NCI-H2107 treated with DMSO at 0.1 percent for 48 hours (cell line): Measurements from ENCODE around the gene GGCX.
"Not testable (repeated sequence)": the region's sequence is repeated elsewhere in the genome, so short reads cannot be mapped to it uniquely, and the experiment has no call there.

Experiments
- DNase-seq: peaks from one replicate; lab custom pipeline; 2025; ENCODE audit not compliant: unreplicated experiment; lab: John Stamatoyannopoulos, UW

GGCX gene

DNA sequence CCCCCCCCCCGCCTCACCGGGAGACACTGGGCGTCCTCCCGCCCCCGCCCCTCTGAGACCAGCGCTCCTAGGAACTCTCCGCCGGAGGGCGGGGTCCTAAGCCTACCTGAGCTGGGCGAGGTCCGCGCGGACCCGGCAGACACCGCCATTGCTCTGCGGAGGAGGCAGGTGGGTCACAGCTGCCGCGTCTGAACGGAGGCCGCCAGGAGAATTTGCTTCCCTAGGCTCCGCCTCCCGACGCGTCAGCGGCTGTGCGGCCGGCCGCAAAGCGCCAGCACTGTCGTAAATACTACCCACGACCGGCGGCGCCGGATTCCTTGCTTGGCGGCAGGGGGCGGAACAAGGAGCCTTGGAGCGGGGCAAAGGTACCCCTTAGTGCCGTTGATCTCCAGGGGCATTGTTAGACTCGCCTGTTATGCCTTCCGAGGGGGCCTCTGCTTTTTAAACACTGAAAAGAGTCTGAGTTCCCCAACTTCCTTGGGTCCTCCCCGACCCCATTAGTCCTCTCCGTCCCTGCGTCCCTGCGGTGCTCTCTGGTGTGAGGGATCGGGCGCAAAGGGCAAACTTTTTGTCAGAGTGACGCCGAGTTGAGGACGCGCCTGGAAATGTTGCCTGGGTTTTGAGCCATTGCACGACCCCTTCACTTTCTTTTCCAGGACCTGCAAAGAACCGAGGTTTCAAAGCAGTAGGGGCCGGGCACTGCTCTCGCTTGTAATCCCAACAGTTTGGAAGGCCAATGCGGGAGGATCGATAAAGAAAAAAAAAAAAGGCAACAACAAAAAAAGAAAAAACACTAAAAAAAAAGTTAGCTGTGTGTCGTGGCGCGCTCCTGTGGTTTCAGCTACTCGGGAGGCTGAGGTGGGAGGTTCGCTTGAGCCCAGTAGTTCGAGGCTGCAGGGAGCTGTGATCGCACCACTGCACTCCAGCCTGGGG is at the start of gene GGCX:
GGCX (minus strand) TSS at position 214 of the 933 bp plus-strand sequence; CDS start at position 149, 65 bp downstream.
- DNase-seq = peak; percentile 88

DNA sequence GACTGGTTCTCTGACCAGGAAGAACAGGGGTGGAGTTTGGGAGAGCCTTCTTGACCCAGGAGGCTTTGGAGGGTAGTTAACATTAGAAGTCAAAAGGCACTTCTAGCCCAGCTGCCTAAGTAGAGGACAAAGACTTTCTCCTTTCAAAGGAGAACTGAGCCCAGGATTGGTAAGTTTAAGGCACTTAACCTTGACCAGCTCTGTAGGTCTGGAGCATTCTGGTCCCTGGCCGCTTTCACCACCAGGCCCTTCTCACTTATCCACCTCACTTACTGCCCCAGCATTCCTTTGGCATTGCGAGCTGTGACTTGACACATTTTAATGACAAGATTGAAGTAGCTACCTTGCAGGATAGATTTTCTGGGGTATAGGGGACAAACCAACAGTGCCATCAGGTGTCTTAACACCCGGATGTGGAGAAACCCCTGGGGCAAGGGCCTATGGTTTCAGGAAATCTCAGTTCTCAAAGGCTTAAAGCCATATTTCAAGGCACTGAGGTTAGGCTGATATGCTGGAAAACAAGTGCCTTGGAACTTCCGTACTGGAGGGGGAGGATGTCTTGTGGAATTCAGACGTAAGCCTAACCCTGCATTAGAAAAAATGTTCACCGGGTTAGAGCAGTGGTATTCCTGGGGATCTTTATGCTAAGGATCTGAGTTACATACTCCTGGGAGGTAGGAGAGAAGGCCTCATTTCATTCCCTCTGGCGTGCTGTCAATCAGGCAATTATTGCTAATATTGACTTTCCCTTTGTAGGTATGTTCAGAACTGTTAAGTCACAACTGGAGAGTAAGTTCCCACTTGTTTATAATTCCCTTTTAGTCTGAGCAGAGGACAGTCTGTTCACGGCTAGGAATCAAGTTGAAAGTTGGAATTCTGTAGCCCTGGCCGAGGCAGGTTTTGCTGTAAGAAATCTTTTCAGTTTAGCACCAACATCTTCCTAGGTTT is 46.2 kb upstream of the GGCX start:
- DNase-seq = no peak

DNA sequence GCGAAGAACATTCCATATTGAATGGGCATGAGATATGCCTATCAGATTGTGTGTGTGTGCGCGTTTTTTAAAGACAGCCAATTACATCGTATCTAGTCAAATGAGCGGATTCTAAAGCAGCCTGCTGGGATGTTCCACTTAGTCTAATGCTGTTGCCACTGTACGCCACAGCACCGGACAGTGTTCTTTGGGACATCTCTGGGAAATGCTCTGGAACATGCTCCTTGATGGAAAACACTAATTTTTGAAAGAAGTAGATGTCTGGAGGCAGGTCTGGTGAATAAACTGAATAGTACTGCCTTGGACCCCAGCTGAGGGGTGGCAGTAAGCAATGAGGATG is 44.8 kb upstream of the GGCX start:
- DNase-seq = no peak

DNA sequence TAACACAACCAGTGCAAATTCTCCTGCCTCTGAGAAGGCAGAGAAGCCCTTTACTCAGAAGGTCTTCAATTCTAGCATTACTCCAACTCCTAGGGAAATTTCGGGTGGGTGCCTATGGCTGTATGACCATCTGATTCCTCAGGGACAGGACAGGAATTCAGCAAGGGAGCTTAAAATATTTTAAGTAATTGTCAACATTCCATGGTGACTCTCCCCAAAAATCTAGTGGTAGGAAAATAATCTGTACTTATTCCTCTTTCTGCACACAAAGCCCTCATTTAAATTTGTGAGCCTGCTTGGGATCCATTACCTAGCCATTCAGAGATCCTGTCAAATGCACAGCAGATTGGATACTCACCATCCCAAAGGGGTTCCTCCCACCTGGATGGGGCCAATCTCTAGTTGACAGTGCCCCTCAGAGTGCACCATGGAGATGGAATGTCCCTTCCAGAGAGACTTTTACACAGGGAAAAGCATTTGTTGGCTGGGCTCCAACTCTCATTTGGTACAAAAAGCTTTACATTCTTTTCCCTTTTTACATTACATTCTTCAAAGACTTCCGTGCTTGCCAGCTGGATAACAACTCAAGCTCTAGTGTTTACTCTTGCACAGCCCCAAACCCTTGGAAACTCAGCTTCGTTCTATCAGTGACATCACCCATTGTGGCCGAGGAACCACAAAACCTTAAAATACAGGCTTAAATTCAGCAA is 44.3 kb upstream of the GGCX start:
- no peak for DNase-seq

DNA sequence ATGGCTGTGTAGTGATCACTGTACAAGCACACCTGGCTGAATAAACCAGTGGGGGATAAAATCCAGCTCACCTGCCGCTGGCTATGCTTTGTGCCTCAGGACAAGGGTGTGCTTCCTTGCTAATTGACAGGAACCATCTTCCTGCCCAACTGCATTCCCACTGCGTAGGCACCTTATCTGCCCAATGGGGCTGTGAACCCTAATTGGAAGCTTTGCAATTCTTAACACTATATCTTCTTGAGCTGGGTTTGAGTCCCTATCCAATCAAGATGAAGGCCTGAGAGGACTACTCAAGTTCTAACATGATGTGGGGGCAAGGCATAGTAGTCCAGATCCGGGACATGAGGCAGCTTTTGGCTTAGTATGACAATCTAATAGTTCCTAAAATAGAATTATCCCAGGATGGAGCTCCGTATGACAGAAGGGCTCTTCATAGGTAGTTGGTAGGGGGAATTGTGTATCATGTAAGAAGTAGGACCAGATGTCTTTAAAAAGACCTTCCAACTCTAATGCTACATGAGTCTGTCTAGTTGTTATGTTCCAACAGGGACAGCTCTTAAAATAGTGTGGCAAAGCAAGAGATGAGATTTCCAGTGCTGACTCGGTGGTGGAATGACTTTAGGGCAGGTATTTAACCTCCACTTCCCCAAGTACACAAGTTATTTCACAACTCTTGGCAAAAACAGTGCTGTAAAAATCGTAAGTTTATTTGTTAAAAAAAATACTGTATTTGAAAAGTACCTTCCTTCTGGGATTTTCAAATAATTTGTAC is 43.5 kb upstream of the GGCX start:
- no peak for DNase-seq

DNA sequence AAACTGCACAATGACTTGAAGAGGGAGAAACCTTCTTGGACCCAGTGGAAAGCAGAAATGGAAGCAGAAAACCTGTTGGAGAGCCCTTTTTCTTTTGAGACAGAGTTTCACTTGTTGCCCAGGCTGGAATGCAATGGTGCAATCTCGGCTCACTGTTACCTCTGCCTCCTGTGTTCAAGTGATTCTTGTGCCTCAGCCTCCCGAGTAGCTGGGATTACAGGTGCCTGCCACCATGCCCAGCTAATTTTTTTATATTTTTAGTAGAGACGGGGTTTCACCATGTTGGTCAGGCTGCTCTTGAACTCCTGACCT is 42.8 kb upstream of the GGCX start:
- not testable (repeated sequence) for DNase-seq

DNA sequence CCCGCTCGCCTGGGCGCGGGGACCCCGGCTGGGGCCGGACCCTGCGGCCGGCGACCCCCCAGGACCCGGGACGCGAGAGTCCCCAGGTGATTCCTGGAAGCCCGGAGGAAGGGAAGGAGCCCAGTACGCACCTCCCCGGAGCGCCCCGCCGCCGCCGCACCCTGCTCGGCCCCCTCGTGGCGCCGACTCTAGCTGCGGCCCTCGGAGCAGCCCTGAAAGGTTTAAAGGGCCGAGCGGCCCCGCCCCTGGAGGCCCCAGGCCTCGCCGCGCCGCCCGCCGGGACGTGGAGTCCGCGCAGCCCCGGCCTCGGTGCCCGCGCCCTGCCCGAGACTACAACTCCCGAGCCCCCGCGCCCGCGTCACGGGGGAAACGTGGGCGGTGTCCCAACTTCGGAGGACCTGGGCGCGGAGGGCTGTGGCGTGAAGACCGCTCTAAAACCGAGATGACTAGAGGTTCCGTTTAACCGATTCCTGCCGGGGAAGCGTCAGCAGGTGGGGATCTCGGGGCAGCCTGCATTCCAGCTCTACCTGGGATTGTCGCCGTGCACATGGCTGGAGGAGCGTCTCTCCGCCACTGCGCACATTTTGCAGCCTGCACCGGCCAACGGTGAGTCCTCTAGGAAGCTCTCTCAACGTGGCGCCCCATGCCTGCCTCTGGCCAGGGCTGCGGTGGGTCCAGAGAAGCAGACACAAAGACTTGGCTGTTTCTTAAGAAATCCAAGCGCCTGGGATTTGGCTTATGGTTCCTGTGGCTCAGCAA is 41.4 kb upstream of the GGCX start, which contains the start of gene TMEM150A:
TMEM150A (minus strand) TSS at position 223 of the 759 bp plus-strand sequence. CDS start 750 bp downstream, outside the sequence.
- peak; percentile 6 for DNase-seq

DNA sequence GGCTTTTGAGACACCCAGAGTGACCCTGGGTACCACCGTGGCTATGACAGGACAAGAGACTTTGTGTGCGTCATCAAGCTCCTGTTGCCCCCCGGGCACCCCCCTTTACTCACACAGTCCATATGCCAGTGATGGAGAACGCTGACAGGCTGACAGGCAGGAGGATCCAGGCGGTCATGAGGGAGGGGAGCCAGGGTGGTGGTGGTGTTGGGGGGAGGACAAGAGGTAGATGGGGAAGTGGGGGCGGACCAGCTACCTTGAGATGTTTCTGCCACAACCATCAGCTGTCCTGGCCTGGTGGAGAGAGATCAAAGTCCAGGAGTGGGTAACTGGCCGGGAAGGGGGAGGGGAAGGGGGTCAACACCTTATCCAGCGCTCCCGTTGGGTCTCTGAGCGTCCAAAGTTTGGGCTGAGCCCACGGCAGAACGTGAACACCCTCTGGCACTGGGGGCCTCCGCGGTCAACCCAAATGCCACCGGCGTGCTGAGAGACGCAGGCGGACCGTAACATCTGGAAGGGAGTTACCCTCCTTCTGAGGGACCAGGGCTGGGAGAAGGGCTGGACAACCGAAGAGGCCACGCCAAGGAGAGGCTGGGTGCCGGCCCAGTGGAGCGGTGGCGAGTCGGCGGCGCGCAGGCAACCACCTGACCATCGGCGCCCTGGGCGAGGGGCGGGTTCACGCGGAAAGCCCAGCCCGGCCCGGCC is 40.6 kb upstream of the GGCX start:
- no peak for DNase-seq

DNA sequence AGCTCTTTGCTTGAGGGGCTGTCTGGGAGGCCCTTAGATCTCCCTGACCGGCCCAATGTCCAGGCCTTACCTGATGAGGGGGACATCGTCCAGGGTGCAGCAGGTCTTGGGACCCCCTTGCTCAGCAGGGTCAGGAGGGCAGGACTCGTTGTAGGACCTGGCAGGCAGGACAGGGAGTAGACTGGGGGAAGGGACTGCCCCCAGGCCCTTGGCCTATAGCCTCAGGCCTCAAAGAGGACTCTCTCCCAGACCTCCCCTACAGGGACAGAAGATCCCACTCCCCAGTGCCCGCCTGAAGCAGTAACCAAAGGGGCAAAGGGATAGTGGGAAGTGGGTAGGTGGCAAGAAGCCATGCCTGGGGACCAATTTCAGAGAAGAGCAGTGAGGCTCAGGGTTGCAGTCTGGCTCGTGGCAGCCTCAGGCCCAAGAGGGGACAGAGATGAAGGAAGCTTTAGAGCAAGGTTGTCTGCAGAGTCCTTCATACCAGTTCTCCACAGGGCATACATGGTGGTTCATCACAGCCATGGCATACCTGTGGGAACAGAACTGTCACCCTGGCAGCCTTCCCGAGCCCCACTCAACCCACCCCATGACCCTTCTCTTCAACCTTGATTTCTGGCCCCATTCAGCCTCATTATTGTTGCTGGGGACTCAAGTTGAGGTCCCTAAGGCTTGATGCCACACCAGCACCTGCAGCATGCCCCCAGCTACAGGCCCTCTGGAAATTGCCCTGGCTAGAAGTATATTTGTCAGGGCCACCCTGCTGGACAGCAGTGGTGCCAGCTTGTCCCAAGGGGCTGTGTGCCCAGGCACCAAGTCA is 39.9 kb upstream of the GGCX start:
- no peak for DNase-seq

DNA sequence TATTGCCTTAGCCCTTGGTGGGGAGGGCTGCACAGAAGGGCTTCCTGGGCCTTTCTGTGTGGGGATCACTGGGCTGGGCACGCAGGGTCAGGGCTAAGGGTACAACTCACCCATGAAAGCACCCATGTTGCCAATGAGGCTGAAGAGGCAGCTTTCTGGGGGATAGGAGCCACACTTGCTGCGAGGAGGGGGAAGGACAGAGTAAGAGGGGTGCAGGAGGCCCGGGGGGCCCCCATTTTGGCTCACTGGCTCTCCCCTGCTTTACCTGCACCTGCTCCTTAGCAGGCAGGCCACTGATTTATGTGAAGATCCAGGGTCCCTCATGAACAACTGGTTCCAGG is 38.9 kb upstream of the GGCX start:
- DNase-seq = no peak

DNA sequence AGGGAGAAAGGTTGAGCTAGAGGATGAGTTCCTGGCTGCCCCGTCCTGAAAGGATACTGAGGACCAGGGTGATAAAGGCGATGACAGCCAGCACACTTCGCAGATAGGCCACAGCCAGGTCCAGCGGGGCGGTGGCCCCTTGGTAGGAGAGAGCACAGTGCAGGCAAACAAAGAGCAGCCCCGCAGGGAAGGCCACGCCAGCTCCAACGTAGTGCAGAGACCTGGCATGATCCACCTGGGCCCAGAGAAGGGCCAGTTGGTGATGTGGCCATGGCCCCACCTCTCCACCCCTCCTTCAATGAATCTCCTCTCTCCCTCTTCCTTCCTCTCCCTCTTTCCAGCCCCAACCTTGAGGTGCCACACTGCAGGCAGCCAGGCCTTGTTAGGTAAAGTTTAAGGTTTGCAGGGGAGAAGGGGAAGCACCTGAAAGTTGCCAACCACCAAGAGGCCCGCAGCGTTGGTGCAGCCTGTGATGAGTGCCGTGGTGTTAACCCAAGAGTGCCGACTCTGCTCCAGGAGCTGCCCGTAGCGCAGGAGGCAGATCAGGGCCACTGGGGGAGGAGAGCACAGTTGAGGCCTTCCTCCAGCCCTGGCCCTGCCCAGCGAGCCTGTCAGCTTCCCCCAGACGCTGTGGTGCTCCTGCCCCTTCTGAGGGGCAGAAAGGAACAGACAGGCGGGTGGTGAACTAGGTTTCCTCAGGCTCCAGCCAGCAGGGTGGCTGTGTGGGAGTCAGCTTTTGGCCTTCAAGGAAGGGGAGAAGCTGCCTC is 38.4 kb upstream of the GGCX start:
- no peak for DNase-seq

DNA sequence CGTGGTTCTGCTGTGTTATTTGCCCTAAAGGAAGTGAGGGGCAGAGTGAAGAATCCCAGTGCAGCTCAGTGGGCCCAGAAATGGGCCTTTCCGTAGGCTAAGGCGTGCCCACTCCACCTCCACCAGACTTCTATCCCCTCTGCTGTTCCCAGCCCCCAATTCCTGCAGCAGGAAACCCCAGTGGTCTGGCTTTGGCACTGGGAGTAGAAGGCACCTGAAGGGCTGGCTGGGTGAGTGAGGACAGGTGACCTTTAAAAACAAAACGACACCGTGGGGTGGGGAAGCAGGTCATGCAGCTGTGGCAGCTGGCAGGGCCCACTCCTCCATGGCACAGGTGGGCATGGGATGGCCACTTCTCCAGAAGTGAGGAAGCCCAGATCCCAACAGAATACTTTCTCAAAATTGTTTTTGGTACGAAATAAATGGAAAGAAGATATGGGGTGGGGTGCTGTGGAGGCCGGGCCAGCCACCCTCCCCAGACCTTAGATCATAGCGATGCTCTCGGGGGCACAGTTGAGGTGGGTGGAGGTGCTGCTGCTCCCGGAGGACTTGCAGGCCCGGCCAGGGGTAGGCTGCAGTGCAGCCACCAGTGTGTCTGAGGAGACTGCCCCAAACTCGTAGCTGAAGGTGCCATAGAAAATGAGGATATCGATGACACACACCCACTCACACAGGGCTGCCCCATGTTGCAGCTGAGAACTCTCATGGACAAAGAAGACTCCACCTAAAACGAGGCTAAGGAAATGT is 37.5 kb upstream of the GGCX start:
- no peak for DNase-seq

DNA sequence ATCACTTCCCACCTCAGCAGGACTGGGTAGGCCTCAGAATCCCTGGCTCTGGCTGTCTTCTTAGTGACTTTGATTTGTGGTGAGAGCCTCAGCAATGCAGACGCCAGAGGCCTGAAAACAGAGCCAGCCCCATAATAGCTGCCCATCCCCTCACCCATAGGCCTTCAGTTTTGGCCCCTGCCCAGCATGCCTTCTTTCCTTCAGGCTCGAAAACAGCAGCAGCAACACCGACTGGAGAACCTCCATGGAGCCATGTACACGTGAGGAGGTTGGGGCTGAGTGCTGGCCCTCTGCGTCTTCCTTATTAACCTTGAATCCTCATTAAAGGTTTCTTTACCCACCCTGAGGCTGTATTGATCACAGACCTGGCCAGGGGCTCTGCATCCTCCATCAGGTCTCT is 35.9 kb upstream of the GGCX start:
- DNase-seq = no peak

DNA sequence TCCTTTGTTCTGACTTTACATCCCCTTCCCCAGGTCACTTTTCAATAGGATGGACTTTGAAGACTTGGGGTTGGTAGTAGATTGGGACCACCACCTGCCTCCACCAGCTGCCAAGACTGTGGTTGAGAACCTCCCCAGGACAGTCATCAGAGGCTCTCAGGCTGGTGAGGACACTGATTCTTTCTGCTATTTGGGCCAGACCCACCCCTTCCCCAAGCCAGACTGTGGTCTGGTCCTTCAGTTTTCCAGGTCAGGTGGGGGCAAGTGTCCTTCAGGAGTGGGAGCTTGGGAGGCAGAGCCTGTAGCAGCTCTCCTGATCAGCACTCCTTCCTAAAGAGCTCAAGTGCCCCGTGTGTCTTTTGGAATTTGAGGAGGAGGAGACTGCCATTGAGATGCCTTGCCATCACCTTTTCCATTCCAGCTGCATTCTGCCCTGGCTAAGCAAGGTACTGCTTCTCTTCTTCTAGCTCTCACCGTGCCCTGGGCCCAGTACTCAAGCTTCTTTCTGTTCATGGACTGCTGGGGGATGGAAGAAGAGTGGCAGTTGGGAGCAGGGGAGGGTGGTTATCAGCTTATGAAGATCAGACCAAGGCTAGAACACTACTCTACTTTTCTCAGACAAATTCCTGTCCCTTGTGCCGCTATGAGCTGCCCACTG is 35.3 kb upstream of the GGCX start:
- no peak for DNase-seq

DNA sequence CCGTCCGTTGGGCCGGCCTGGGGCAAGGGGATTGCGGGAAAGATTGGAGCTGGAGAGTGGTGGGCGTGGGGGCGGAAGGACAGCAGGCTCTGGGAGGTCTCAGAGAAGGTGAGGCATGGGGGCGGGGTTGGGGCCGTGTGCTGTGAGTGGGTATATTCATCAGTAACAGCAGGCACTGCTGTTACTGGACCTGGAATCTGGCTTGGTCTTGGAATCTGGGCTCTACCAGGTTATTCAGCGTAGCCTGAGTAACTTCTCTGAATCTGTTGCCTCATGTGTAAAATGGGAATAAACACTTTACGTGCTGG is 34.7 kb upstream of the GGCX start:
- no peak for DNase-seq

DNA sequence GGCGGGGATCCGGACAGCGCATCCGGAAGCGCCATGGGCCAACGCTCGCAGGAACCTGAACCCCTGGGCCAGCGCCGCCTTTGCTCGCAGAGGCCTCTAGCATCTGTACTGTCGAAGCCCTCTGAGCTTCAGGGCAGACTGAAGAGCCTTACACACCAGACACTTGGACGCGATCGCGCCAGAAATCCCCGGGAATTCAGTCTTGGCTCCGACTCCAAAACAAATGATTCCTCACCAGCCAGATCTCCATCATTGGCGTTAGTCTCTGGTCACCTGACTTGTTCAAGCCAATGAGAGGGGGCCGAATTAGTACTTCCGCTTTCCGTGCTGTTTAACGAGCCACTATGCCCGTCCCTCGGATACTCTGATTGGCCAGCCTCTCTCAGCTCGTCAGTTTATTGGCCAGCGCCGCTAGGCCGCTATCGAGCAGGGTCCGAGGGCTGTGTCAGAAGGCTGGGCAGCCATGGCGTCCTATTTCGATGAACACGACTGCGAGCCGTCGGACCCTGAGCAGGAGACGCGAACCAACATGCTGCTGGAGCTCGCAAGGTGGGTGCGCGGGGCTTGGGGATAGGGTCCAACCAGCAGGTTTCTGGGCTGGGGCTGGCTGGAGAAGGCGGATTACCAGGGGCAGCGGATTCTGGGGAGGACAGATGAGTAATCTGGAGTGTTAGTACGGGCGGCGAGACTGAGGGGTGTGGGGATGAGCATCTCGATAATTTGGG is 34.2 kb upstream of the GGCX start, which contains the start of gene RNF181:
RNF181 (plus strand) TSS at position 445 of the 725 bp plus-strand sequence; CDS start at position 464, 19 bp downstream.
- peak; percentile 98 for DNase-seq
